ENCODE data around the gene DCP2.

Gene DCP2

DNA sequence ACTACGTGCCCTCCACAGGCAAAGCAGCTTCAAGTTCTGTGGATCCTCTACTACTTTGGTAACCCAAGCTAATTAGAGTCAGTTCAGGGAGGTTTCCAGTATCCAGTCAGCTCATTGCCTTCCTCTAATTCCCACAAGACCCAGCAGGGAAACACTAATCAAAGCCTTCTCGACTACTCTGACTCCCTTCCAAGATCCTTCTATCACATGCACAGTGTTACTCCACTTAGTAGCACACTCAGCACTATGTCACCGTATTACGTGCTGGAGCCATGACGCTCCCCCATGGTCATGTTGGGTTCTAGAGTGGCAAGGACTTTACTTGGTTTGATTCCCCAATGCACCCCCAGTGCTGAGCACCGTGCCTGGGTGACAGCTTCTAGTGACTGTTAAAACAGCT is 53.0 kb downstream of the DCP2 start:
- Histone ChIP-seq H3K4me1 (peaks cover 4% of the 10 kb centered on the region; the same call in 1 of the 2 replicates), H3K4me3 (ENCODE audit: low read depth, low read length) (no peak overlapping the region), H3K9me3 (no peaks in the 10 kb centered on the region), H3K36me3 (peaks cover 65% of the 10 kb centered on the region), H3K27me3 (no peaks in the 10 kb centered on the region)
- TF ChIP-seq, protein P1, sequence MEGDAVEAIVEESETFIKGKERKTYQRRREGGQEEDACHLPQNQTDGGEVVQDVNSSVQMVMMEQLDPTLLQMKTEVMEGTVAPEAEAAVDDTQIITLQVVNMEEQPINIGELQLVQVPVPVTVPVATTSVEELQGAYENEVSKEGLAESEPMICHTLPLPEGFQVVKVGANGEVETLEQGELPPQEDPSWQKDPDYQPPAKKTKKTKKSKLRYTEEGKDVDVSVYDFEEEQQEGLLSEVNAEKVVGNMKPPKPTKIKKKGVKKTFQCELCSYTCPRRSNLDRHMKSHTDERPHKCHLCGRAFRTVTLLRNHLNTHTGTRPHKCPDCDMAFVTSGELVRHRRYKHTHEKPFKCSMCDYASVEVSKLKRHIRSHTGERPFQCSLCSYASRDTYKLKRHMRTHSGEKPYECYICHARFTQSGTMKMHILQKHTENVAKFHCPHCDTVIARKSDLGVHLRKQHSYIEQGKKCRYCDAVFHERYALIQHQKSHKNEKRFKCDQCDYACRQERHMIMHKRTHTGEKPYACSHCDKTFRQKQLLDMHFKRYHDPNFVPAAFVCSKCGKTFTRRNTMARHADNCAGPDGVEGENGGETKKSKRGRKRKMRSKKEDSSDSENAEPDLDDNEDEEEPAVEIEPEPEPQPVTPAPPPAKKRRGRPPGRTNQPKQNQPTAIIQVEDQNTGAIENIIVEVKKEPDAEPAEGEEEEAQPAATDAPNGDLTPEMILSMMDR (IDR thresholded peaks at IDR 0.05; ENCODE audit: low read depth, low read length), result no peak
- DNase-seq, result no peak

DNA sequence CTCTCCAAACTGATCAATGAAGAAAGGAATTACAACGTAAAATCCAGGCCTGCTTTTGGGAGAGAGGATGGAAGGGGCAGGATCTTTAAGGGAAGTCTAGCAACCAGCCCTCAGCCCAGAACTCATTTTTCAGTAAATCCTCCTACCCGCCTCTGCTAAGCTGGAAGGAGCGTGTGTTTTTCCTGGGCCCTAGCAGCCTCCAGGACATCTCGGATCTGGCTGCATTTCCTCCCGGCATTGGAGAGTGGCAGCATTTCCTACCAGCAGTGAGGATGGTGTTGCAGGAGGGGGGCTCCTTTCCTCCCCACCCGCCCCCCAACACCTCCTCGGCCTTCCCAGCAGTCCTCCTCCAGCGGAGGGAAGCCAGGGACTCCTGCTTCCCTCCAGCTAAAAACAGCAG is 54.5 kb downstream of the DCP2 start:
- Histone ChIP-seq H3K36me3 (peaks cover 68% of the 10 kb centered on the region), H3K27me3 (no peaks in the 10 kb centered on the region), H3K4me3 (ENCODE audit: low read depth, low read length) (no peak overlapping the region), H3K9me3 (no peaks in the 10 kb centered on the region), H3K4me1 (peaks cover 7% of the 10 kb centered on the region)
- TF ChIP-seq, protein P1 (IDR thresholded peaks at IDR 0.05; ENCODE audit: low read depth, low read length), result no peak
- DNase-seq, result no peak

DNA sequence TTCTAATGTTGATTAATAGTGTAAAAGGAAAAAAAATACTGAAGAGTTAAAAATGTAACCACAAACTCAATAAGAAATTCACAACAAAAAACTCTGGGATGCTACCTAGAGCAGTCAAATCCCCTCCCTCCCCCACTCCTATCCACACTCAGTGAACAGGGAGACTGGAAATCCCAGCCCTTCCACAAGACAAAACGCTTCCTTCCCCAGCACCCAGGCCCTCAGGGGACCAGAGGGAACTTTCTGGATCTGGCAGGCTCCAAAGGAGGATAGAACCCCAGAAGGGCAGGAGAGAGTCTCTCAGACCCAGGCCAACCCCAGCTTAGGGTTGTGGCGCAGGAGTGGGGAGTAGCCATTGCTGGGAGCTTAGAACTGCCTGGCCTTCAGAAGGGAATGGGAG is 55.0 kb downstream of the DCP2 start:
- no peaks in the 10 kb centered on the region for H3K27me3 ChIP-seq
- DNase-seq, result no peak

DNA sequence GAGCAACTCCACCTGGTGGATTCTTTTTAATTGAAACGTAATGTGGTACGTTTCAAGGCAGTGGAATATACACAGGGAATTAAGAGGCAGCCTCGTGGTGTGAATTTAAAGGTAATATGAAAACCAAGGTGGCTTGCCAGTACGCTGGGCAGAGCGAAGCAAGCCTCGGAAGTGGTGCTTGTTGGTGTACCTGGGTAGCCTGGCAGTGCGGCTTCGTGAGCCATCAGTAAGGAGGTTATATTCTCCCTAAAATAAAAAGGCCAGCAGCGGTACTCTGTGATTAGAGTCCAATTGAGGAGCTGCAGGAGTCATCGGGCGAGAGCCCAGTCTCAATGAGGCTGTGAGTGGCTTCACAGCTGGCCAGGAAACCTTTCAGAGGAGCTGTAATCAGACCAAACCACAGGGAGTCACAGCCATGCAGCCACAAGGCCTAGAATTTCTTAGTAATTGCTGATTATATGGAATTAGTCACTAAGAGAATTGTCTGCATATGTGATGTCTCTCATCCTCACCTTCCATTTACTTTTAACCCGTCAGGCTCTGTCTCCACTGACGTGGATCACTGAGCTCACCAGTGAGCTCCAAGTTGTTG is 57.7 kb downstream of the DCP2 start:
- Histone ChIP-seq H3K36me3 (peaks cover 66% of the 10 kb centered on the region), H3K9me3 (no peaks in the 10 kb centered on the region), H3K4me1 (peaks cover 7% of the 10 kb centered on the region), H3K4me3 (ENCODE audit: low read depth, low read length) (no peak overlapping the region), H3K27me3 (no peaks in the 10 kb centered on the region)
- DNase-seq, result peak; percentile 33
- TF ChIP-seq, protein P1 (IDR thresholded peaks at IDR 0.05; ENCODE audit: low read depth, low read length), result no peak

More for the DNA sequence above, 55.0 kb downstream of the DCP2 start:
- Histone ChIP-seq H3K4me3 (ENCODE audit: low read depth, low read length) (no peak overlapping the region), H3K4me1 (peaks cover 7% of the 10 kb centered on the region), H3K9me3 (no peaks in the 10 kb centered on the region), H3K36me3 (peaks cover 68% of the 10 kb centered on the region)
- TF ChIP-seq, protein P1 (IDR thresholded peaks at IDR 0.05; ENCODE audit: low read depth, low read length), result no peak

DNA sequence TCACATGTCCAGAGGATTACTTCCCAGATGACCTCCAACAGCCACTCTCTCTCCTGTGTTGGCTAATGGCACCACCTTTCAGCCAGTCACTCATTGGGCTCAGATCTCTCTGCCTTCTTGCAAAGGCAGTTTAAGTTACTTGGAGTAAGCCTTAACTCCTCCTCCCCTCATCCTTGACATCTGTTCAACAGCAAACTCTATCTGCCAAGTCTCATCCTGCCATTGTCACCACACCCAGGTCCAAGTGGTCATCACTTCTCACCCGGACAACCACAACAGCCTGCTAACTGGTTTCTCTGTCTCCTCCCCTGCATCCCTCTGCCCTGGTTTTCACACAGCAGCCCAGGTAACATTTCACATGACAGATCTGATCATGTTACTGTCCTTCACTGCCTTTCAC is 58.5 kb downstream of the DCP2 start:
- no peaks in the 10 kb centered on the region for H3K9me3 ChIP-seq
- no peaks in the 10 kb centered on the region for H3K27me3 ChIP-seq
- no peak overlapping the region for H3K4me3 ChIP-seq (ENCODE audit: low read depth, low read length)
- TF ChIP-seq, protein P1 (IDR thresholded peaks at IDR 0.05; ENCODE audit: low read depth, low read length), result no peak
- peaks cover 59% of the 10 kb centered on the region for H3K36me3 ChIP-seq
- no peak for DNase-seq
- peaks cover 7% of the 10 kb centered on the region for H3K4me1 ChIP-seq

DNA sequence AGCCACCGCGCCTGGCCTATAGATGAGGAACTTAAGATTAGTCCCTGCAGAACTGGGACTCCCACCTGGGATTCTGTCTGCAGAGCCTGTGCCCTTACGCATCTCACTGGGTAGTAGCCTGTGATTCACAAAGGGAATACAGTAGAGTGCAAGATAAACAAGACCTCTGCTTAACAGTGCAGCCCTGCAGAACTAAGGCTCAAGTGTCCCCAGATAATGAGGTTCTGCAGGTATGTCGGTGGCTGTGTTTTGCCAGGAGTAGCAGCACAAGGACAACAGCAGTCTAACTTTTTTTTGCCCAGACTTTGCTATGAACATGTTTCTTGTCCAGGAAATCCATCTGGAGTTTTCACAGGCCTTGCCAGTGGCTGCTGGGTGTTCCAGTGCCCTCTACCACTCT is 59.7 kb downstream of the DCP2 start:
- Histone ChIP-seq H3K4me3 (ENCODE audit: low read depth, low read length) (no peak overlapping the region), H3K4me1 (peaks cover 7% of the 10 kb centered on the region), H3K27me3 (no peaks in the 10 kb centered on the region), H3K36me3 (peaks cover 64% of the 10 kb centered on the region), H3K9me3 (no peaks in the 10 kb centered on the region)
- no peak for DNase-seq
- TF ChIP-seq, protein P1 (IDR thresholded peaks at IDR 0.05; ENCODE audit: low read depth, low read length), result no peak
